ENCODE data around the gene HSF2BP.
A peak's percentile ranks its signal among the peaks of the same experiment; 100 is the strongest.
"Not testable (repeated sequence)": the region's sequence is repeated elsewhere in the genome, so short reads cannot be mapped to it uniquely, and the experiment has no call there.

The HSF2BP gene

DNA sequence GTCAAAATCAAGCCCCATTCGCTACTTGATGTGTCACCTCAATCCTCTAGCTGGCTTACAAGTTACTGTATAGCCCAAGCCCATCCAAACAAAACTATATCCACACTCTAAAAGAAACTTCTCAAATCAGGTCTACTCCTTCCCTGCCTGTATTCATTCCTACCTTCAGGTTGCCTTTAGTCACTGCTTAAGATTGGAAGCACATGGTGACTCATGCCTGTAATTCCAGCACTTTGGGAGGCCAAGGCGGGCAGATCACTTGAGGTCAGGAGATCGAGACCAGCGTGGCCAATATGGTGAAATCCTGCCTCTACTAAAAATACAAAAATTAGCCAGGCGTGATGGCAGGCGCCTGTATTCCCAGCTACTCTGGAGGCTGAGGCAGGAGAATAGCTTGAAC is 7.4 kb downstream of the HSF2BP start:
- not testable (repeated sequence) for DNase-seq (ENCODE audit: low read depth)

DNA sequence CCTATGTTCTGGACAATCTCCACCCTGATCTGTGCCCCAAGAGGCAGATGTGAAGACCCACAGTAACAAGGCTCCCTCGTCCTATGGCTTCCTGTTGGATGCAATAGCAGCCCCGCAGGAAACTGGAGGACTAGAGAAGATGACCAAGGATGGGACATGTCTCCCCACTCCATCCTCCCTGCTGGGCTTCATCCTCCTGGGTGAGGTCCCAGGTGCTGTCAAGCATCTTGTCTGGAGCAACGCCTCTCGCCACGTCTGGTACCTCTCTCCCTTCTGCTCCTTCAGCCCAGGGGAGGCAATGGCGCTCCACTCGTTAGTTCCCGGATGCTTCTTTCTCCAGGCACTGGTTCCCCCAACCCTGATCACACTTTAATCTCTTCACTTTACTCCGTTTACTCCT is 11.1 kb downstream of the HSF2BP start:
- DNase-seq (ENCODE audit: low read depth): no peak

DNA sequence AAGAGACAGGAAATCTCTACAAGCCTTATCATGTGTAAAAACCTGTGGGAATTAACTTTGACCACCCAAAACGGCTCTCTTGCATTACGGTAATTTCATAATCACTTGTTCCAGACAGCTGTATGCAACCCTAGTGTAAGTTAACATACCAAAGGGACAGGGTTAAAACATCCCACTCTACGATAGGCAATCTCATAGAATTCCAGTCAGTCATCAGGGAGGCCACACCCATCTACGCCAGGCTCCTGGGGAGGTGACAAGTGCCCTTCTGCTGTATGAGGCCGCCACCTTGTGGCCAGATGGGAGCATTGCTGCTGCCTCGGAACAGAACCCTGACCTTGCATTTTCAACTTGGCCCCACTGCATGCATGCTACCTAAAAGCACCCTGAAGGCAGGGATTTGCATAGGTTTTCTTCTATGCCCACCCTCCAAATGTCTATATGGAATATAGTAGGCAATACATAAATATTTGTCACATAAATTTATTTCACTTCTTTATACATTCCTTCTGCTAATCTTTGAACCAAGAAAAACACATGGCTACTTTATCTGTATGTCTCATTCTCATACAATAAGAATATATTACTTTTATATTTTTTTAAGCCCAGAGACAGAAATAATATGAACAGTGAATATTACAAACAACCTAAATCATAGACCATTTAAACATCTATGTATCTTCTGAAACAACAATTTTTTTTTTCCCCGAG is 12.6 kb downstream of the HSF2BP start:
- DNase-seq (ENCODE audit: low read depth): peak; percentile 79

DNA sequence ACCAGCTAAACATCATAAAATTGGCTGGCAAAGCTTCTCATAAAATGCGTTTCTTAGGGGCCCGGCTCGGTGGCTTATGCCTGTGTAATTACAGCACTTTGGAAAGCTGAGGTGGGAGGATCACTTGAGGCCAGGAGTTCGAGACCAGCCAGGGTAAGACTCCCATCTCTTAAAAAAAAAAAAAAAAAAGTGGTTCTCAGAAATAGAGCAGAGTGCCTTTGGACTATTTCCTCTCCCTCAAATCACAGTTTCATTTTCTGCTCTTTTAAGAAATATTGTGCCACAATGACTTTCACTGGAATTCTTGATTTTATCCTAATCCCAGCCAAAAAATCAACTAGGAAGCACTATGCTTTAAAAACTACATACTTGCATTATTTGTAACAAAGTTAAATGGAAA is 13.3 kb downstream of the HSF2BP start:
- no peak for DNase-seq (ENCODE audit: low read depth)

DNA sequence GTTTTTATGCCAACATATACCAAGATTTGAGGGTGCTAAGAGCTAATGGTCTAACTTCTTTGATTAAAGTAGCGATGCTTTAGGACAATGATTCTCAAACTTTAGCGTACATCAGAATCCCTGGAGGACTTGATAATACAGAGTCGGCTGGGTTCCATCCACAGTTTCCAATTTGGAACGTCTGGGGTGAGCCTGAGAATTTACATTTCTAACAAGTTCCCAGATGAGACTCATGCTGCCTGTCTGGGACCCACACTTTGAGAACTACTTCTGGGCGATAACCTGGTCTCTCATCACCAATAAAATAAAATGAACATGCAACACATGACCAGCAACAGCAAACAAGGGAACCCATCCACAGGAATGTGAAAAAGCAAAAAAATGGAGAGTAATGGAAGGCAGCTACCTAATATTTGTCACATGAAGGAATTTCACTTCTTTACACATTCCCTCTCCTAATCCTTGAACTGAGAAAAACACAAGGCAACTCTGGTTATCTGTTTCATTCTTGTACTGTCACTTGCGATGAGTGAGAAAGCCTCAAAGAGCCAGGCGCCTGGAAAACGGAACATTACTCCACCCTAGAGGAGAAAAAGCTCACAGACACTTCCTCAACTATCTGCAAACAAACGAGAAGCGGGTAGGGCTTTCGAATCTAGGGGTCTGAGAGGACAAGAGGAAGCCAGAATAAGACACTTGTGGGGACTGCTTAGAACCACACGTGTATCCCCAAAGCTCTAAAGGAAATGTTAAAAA is 14.0 kb downstream of the HSF2BP start:
- DNase-seq (ENCODE audit: low read depth): no peak

DNA sequence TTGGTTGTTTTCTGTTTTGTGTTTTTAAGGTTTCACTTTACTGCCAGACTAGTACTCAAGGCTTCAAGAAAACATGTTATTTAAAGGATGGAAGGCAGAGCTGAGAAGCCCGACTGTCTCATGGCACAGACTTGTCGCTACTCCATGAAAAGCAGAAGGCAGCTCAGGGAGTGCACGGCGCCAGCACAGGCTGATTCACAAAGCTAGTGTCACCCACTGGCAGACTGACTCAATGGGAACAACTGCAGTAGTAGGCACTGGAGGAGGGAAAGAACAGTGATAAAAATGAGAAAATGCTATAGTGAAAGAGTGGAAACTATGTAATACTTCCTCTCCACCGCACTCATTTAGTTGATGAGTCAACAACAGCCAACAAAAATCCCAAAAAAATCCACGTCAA is 14.7 kb downstream of the HSF2BP start:
- DNase-seq (ENCODE audit: low read depth): no peak

DNA sequence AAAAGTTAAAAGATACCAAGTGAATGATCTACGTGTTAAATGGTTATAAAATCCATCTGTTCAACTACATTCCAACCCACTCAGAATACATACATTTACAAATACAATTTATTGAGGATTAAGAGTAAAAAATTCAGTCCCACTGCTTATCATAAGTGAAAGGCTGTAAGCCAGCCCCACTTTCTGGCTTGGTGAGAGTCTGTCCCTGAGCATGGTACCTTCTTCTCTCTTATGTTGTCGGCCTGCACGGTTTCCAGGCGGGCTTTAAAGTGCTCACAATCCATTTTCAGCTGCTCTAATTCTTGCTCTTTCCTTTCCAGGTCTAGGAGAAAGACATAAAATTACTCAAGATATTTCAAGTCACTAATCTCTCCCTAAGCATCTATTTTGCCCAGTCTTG is 15.2 kb downstream of the HSF2BP start:
- no peak for DNase-seq (ENCODE audit: low read depth)

DNA sequence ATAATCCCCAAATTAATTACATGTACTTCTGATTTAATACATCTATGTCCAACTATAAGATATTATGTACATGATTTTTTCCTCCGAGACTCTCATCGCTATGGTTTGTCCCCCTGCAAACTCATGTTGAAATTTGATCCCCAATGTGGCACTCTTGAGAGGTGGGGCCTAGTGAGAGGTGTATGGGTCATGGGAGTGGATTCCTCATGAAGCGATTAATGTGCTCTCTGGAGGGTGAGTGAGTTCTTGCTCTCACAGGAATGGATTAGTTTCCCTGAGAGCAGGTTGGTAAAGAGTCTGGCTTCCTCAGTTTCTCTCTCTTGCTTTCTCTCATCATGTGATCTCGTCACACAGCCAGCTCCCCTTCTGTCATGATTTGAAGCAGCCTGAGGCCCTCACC is 16.1 kb downstream of the HSF2BP start:
- no peak for DNase-seq (ENCODE audit: low read depth)

DNA sequence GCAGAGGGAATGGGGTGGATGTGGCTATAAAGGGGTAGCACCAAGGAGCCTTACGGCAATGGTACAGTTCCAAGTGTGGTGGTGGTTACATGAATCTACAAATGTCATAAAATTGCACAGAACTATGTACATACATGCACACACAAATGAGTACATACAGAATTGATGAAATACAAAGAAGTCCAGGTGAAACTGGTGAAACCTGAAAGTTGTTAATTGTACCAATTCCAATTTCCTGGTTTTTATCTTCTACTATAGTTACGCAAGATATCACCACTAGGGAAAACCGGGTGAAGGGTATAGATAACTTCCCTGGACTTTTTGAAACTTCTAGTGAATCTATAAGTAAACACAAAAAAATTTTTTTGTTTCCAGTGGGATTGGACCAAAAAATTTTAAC is 18.9 kb downstream of the HSF2BP start:
- DNase-seq (ENCODE audit: low read depth): no peak

DNA sequence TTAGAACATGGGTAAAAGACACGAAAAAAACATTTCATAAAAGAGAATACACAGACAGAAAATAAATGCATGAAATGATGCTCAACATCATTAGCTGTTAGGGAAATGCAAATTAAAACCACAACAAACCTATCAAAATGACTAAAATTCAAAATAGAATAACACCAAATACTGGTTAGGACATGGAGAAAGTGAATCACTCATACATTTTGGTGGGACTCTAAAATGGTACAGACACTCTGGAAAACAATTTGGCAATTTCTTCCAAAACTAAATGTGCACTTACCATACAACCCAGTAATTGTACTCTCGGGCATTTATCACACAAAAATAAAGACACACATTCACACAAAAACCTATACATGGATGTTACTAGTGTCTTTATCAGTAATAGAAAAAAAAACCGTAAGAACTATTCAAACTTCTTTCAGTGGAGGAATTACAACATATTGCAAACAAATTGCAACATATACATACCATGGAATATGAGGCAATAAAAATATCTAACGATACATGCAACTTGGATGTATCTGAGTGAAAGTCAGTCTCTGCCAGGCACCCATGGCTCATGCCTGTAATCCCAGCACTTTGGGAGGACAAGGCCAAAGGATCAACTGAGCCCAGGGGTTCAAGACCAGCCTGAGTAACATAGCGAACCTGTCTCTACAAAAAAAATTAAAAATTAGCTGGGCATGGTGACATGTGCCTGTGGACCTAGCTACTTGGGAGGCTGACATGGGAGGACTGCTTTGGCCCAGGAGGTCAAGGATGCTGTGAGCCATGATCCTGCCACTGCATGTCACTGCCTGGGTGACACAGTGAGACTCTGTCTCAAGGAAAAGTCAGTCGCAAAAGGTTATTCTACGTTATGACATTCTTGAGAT is 19.6 kb downstream of the HSF2BP start:
- no peak for DNase-seq (ENCODE audit: low read depth)

DNA sequence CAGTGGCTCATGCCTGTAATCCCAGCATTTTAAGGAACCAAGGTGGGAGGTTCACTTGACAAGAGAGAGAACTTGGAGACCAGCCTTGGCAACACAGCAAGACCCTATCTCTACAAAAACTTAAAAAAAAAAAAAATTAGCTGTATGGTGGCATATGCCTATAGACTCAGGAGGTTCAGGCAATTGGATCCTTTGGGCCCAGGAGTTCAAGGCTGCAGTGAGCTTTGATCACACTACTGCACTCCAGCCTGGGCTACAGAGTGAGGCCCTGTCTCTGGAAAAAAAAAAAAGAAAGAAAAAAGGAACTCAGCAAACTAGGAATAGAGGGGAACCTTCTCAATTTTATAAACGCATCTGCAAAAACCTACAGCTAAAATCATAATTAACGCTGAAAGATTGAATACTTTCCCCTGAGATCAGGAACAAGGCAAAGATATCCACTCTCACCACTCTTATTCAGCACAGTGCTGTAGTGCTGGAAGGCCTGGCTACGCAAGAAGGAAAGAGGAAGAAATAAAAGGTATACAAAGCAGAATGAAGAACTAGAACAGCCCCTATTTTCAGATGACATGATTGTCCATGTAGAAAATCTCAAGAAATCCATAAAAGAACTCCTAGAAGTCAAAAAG is 21.6 kb downstream of the HSF2BP start:
- DNase-seq (ENCODE audit: low read depth): no peak

DNA sequence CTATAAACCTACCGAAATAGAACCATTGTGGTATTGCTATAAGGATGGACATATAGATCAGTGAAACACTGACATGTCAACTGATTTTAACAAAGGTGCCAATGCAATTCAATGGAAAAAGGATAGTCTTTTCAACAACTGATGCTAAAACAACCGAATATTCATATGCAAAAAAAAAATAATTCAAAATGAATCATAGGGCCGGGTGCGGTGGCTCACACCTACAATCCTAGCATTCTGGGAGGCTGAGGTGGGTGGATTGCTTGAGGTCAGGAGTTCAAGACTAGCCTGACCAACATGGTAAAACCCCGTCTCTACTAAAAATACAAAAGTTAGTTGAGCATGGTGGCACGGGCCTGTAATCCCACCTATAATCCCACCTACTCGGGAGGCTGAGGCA is 23.9 kb downstream of the HSF2BP start:
- no peak for DNase-seq (ENCODE audit: low read depth)

DNA sequence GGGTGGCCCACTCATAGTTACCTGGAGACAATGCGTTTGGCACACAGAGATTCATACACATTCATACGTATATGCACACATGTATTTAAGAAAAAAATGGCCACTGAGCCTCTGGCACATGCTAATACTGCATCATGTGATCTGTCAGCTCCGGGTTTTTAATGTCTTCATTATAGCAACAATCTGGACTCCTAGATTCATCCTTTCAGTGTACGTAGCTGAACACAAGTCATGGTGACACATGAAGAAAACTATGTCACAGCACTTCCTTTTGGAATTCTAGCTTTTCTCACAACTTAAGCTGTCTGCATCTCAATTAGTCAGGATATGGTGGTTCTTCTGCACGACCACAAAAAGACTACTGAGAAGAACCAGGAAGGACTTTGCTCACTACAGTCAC is 24.7 kb downstream of the HSF2BP start:
- DNase-seq (ENCODE audit: low read depth): no peak

DNA sequence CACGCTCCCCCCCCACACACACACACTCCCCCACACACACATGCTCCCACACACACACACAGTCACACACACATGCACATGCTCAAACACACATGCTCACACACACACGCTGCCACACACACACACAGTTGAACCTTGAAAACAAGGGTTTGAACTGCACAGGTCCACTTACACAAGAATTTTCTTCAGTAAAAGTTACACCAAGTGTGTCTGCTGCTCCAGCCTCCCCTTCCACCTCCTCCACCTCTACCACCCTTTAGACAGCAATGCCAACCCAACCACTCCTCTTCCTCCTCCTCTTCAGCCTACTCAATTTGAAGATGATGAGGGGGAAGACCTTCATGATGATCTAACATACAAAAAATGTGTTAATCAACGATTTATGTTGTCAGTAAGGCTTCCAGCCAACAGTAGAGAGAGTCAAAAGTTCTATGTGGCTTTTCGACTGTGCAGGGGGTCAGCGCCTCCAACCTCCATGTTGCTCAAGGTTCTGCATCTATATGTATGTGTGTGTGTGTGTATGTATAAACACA is 26.8 kb downstream of the HSF2BP start:
- no peak for DNase-seq (ENCODE audit: low read depth)

DNA sequence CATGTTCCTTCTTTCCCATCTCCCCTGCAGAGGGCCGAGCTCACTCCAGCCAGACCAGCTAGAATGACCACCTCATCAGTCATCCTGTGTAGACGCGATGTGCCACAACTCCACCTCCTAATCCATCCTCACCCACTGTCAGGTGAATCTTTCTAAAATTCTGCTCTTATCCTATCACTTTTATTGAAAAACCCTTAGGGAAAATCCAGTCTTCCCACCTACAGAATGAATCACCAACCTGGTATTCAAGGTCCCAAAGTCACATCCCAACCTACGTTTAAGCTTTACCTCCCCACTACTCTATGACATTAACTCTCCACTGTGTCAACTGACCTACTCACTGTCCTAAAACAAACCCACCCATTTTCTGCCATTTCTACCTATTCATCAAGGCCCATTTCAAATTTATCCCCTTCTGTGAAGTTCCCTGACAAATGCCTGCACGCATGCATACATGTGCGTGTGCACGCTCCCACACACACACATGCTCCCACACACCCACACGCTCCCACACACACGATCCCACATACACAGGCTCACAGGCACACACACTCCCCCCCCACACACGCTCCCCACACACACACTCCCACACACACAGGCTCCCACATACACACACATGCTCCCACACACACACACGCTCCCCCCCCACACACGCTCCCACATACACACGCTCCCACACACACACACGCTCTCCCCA is 27.7 kb downstream of the HSF2BP start:
- no peak for DNase-seq (ENCODE audit: low read depth)

DNA sequence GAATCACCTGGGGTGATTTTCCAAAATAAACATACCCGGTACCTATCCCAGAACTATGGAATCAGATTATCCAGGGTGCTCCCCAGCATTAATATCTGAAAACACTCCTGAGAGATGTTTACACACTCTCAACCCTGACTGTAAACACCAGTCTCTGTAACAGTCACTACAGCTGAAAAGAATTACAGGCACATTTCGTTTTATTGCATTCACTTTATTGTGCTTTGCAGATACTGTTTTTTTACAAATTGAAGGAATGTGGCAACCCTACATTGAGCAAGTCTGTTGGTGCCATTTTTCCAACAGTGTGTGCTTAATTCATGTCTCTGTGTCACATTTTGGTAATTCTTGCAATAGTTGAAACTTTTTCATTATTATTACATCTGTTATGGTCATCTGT is 31.8 kb downstream of the HSF2BP start:
- DNase-seq (ENCODE audit: low read depth): no peak

DNA sequence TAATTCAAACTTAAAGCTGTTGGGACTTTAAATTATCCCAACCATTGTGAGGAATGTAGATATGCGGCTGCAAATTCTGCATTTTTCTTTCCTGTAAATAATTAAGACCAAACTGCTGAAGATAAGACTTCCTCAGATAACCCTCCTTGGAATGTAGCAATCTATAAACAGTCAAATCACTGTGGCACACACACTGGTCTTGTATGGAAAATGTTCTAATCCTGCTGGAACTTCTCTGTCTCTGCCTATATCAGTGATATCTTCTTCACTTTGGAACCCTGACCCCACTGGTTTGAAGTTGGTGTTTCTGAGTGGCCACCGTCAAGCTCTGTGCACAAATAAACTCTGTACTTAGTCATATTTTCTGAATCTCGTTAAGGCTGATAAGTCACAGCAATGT is 32.9 kb downstream of the HSF2BP start:
- DNase-seq (ENCODE audit: low read depth): no peak

DNA sequence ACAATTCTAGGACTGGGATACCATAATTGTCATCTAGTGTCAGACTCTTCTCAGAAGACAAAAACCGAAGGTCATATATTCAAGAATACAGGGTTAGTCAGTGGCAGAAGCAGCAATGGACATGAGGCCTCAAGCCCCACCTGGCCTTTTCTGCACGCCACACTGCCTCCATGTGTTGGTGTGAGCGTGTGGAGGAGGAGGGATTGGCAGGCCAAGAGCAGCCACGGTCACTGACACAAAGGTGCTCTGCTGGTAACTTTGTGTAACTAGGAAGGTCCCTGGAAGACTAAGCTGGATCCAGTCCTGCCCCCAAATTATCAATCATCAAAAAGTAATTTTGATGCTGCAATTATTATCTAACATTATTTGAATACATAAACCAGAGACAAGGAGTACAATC is 34.9 kb downstream of the HSF2BP start:
- DNase-seq (ENCODE audit: low read depth): no peak

DNA sequence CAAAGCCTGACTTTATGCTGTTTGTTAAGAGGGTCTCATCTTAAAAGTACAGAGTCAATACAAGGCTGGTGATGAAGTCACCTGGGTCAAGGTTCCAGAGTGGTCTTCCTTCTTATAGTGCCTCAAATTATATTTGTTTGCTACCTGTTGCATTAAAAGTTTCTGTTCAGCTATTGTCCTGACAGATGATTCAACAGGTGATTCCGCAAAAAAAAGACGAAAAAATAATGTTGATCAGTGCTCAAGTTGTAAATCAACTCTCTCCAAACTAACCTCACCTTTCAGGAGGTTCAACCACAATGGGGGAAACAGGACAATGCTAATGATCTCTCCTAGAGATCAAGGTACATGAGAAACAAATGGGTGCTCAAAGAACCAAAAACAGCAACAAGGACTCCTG is 35.7 kb downstream of the HSF2BP start:
- DNase-seq (ENCODE audit: low read depth): no peak

DNA sequence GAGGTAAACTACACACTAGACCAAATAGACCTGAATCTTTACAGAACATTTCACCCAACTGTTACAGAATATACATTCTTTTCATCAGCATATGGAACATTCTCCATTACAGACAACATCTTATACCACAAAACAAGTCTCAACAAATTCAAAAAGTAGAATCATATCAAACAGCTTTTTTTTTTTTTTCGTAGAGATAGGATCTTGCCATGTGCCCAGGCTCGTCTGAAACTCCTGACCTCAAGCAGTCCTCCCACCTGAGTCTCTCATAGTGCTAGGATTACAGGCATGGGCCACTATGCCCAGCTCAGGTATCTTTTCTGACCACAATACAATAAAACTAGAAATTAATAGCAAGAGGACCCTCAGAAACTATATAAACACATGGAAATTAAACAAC is 36.5 kb downstream of the HSF2BP start:
- no peak for DNase-seq (ENCODE audit: low read depth)

DNA sequence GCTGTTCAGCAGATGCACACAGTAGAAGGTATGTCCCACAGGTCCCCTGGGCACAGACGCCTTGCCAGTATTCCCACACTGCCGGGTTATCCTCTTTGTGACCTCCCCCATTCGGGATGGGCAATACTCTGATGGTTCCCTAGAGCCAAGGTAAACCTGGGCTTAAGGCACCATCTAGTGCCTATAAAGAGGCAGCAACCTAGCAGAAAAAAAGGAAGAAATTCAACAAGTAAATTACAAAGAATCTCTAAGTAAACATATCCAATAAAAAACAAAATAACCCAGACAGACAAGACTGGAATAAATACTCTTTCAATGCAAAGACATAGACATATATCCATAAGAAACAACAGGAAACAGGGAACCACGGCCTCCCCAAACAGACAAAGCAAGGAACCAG is 39.4 kb downstream of the HSF2BP start:
- no peak for DNase-seq (ENCODE audit: low read depth)

DNA sequence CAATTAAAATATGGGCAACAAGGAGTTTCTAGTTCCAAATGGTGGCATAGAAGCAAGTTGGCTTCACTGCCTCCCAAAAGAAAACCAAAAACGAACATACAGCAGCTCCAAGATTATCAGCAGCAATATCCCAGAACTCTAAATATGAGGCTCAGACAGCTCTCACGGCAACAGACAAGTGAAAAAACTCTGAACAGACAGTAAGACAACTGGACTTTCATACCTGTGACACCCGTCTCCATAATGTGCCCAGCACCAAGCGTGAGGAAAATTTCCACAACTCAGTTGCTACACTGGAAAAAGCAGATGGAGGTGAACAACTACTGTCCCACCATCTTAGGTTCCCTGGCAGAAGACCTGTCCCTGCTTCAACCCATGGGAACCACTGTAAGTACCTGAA is 39.9 kb downstream of the HSF2BP start:
- DNase-seq (ENCODE audit: low read depth): no peak

All from stimulated activated CD4-positive, alpha-beta T cell treated with anti-CD3 and anti-CD28 coated beads, Interleukin-2, amount 100 ng/mL, for 4 hours (primary cell).